ENCODE results near the gene HMG20B.
A peak's percentile ranks its signal among the peaks of the same experiment; 100 is the strongest.

GRCh38 chr19:3575260-3575741, 2.6 kb downstream of the HMG20B start:
- TF ChIP-seq CTCF (IDR thresholded peaks at IDR 0.05) (peak in 1 of 6 experiments; percentile 14), POLR2A (IDR thresholded peaks at IDR 0.05) (no peak)

Measured in esophagus squamous epithelium (tissue), 4 donors.